WERI-Rb-1 (cell line): ENCODE data around the gene LGALS16.

ENCODE experiments used
- DNase-seq: peaks from one replicate; pipeline ENCODE4 v3.0.0-alpha.2; 2020
- H3K27ac ChIP-seq: fragments of 250-450 bp; sonication (Bioruptor Pico); 2 replicates; pipeline ENCODE4 v1.5.1; 2020; ENCODE audit warnings: mild to moderate bottlenecking, moderate library complexity
- H3K27me3 ChIP-seq: fragments of 250-450 bp; sonication (Bioruptor Pico); 2 replicates; pipeline ENCODE4 v1.5.1; 2021; ENCODE audit warnings: mild to moderate bottlenecking, low read depth, moderate library complexity; ENCODE audit not compliant: insufficient read depth, severe bottlenecking
- H3K36me3 ChIP-seq: fragments of 250-450 bp; sonication (Bioruptor Pico); 2 replicates; pipeline ENCODE4 v1.5.1; 2020; ENCODE audit warnings: mild to moderate bottlenecking, moderate library complexity
- H3K4me3 ChIP-seq: 2 replicates; pipeline ENCODE4 v1.5.1; 2011; ENCODE audit warnings: low read depth, mild to moderate bottlenecking, control low read depth, low read length
- H3K9me3 ChIP-seq: fragments of 250-450 bp; sonication (Bioruptor Pico); 2 replicates; pipeline ENCODE4 v1.5.1; 2021; ENCODE audit warnings: mild to moderate bottlenecking, moderate library complexity; ENCODE audit not compliant: severe bottlenecking
- CTCF ChIP-seq: IDR thresholded peaks from 2 replicates; pipeline ENCODE4 v1.5.1; 2011; ENCODE audit warnings: low read depth, mild to moderate bottlenecking, control low read depth, inconsistent platforms, low read length

Gene LGALS16

GRCh38 chr19:39704181-39705044 lies 48.7 kb downstream of the LGALS16 start, which contains the start of gene LGALS14:
Gene LGALS14, plus strand, starts transcription at chr19:39704481. Its CDS starts 48 bp downstream, at chr19:39704529.
- peaks cover 84% of the 10 kb centered on the region for H3K27me3 ChIP-seq
- no peak within 1 kb of the TSS for H3K27ac ChIP-seq
- no peaks in the 10 kb centered on the region for H3K36me3 ChIP-seq
- H3K4me3 ChIP-seq = no peak within 1 kb of the TSS
- TF ChIP-seq CTCF = no peak
- DNase-seq = no peak
- no peaks in the 10 kb centered on the region for H3K9me3 ChIP-seq

- Histone ChIP-seq H3K4me3 (no peak overlapping the region), H3K27me3 (peaks cover 83% of the 10 kb centered on the region), H3K36me3 (no peaks in the 10 kb centered on the region), H3K9me3 (no peaks in the 10 kb centered on the region), H3K27ac (no peak overlapping the region)
- TF ChIP-seq CTCF = no peak
- no peak for DNase-seq
These were observed 50.0 kb downstream of the LGALS16 start for GRCh38 chr19:39705578-39706188.

GRCh38 chr19:39708594-39708993 lies 52.9 kb downstream of the LGALS16 start:
- TF ChIP-seq CTCF = no peak
- no peaks in the 10 kb centered on the region for H3K36me3 ChIP-seq
- no peak overlapping the region for H3K4me3 ChIP-seq
- H3K27me3 ChIP-seq = peaks cover 75% of the 10 kb centered on the region
- no peak for DNase-seq
- no peak overlapping the region for H3K27ac ChIP-seq
- no peaks in the 10 kb centered on the region for H3K9me3 ChIP-seq

GRCh38 chr19:39709026-39709872 lies 53.5 kb downstream of the LGALS16 start:
- TF ChIP-seq CTCF = no peak
- Histone ChIP-seq H3K36me3 (no peaks in the 10 kb centered on the region), H3K4me3 (no peak overlapping the region), H3K27ac (no peak overlapping the region), H3K9me3 (no peaks in the 10 kb centered on the region), H3K27me3 (peaks cover 70% of the 10 kb centered on the region)
- no peak for DNase-seq
